Ishikawa (cell line): ENCODE data around the gene SEL1L2.

Experiments used
- CEBPB ChIP-seq: IDR thresholded peaks from 2 replicates; pipeline ENCODE4 v1.6.1; 2012
- CREB1 ChIP-seq: IDR thresholded peaks from 2 replicates; pipeline ENCODE4 v1.6.1; 2012; ENCODE audit warnings: low read depth
- EGR1 ChIP-seq: IDR thresholded peaks from 2 replicates; pipeline ENCODE4 v1.6.1; 2012
- EP300 ChIP-seq: IDR thresholded peaks from 2 replicates; pipeline ENCODE4 v1.6.1; 2012; ENCODE audit warnings: borderline replicate concordance
- MAX ChIP-seq: IDR thresholded peaks from 2 replicates; pipeline ENCODE4 v1.6.1; 2012
- NFIC ChIP-seq: IDR thresholded peaks from 2 replicates; pipeline ENCODE4 v1.6.1; 2012
- RAD21 ChIP-seq: IDR thresholded peaks from 2 replicates; pipeline ENCODE4 v1.6.1; 2012; ENCODE audit warnings: low read depth
- REST ChIP-seq: IDR thresholded peaks from 2 replicates; pipeline ENCODE4 v1.6.1; 2012; ENCODE audit warnings: low read depth, mild to moderate bottlenecking
- TAF1 ChIP-seq: IDR thresholded peaks from 2 replicates; pipeline ENCODE4 v1.6.1; 2012; ENCODE audit warnings: low read depth, mild to moderate bottlenecking
- TEAD4 ChIP-seq: IDR thresholded peaks from 2 replicates; pipeline ENCODE4 v1.6.1; 2012
- YY1 ChIP-seq: IDR thresholded peaks from 2 replicates; pipeline ENCODE4 v1.6.1; 2012; ENCODE audit warnings: low read depth
- ZBTB7A ChIP-seq: IDR thresholded peaks from 2 replicates; pipeline ENCODE4 v1.6.1; 2012; ENCODE audit warnings: low read depth

DNA sequence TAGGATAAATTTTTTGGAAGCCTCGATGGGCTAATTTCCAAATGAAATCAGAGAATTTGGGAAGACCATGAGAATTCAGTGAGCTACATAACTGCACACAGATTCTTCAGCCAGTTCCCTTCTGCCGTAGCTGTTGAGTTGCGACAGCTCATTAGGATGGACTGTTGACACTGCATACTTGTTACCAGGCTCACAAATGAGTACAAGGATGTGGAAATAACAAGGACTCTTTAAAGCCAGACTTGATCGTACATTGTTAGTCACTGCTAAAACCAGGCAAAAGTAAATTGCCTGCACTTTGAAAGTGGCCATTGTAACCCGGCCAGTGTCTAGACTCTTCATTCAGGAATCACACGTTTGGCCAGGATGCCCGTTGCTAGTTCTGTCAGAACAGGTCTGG lies 168.5 kb downstream of the SEL1L2 start:
- TF ChIP-seq CEBPB (no peak), RAD21 (no peak), TAF1 (no peak), EGR1 (no peak), NFIC (no peak), CREB1 (no peak), YY1 (no peak), REST (no peak), TEAD4 (no peak), EP300 (no peak), MAX (no peak), ZBTB7A (no peak)
